HG02588 (cell line): ENCODE results near the gene SYTL5.

Experiments
- ATAC-seq: cut with Tn5 transposase; IDR thresholded peaks from one replicate; pipeline ENCODE4 v1.9.1; 2021; ENCODE audit warnings: mild to moderate bottlenecking, moderate library complexity; ENCODE audit not compliant: unreplicated experiment

The SYTL5 gene

DNA sequence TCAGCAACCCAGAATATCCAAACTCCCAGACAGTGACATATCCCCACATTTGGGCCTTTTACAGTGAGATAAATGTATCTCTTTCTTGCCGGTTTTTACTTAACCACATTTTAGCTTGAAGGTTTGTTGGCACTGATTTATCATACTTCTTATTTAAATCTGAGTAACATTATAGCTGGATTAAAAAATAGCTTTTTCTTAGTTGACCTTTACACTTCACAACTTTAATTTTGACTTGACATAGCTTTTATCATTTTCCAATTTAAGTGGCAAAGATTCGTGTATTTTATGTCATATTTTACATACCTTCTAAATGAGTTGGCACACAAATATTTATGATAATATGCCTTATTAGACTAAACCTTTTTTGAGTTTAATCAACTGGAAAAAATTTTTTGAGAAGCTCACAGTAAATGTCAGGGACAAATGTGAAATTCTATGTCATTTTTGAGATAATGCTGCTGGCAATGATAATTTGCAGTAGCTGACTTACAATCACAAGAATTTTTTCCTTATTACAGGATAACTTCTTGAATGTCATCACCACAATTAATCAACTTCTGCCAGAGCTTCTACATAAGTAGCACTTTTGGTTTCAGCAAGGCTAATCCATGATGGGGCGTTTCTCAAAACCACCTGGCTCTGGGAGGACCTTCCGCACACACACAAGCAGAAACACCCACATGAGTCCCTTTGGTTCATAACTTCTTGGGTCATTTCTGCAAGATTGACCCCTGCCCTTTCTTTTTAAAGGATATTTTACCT is 80.3 kb downstream of the SYTL5 start:
- no peak for ATAC-seq

GRCh38 chrX:38087594-38087993 is 81.2 kb downstream of the SYTL5 start:
- no peak for ATAC-seq

DNA sequence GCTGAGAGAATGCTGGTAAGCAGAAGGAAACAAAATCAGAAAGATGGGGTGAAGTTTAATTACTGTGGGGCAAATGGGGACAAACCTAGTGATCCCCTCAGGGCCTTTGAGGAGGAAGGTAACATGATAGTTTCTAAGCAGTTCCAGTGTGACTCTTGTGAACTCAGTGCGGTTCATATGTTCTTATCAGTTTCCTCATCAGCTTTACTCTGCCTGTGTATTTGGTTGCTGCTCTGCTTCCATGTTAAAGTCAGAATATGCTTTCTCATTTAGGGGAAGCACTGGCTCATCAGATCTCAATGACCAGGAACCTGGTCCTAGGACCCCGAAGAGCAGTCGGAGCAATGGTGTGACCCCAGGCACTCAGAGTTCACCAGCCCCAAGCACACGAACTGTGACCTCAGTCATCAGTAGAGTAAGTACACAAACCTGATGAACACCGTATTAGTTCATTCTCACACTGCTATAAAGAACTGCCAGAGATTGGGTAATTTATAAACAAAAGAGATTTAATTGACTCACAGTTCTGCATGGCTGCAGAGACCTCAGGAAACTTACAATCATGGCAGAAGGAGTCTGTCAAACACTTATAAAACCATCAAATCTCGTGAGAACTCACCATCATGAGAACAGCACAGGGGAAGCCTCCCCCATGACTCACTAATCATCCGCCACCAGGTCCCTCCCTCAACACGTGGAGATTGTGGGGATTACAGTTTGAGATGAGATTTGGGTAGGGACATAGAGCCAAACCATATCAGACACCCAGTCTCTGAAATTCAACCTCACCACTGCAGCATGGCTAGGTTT is 83.0 kb downstream of the SYTL5 start:
- no peak for ATAC-seq

- ATAC-seq: no peak
Measured at GRCh38 chrX:38095971-38096529, 89.7 kb downstream of the SYTL5 start.

GRCh38 chrX:38099688-38100087 is 93.3 kb downstream of the SYTL5 start:
- ATAC-seq: no peak

- ATAC-seq: no peak
Measured at GRCh38 chrX:38102240-38102639, 95.9 kb downstream of the SYTL5 start.

DNA sequence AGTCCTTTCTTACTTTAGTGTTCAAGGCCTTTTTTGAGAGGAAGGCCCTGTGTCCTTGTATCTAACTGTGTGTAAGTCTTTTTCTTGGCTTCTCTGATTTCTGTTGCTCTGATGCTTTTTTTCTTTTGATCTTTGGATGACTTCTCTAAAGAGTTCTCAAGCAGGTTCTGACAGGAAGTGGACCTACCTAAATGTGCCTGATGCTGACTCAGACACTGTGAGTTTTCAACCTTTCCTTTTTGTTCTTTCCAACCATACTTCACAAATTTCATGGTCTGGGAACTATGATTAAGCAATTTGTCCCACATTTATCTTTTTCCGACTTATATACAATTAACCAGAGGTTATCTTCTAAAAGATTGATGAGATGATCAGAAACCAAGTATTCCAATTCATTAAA is 96.5 kb downstream of the SYTL5 start:
- ATAC-seq: no peak

- peak; percentile 92 for ATAC-seq
Measured at GRCh38 chrX:38103857-38104812, 97.8 kb downstream of the SYTL5 start.

GRCh38 chrX:38105216-38105725 is 98.9 kb downstream of the SYTL5 start:
- ATAC-seq: no peak

- no peak for ATAC-seq
Measured at GRCh38 chrX:38106991-38107655, 100.8 kb downstream of the SYTL5 start.

- ATAC-seq: no peak
Measured at GRCh38 chrX:38108364-38108763, 102.0 kb downstream of the SYTL5 start.

DNA sequence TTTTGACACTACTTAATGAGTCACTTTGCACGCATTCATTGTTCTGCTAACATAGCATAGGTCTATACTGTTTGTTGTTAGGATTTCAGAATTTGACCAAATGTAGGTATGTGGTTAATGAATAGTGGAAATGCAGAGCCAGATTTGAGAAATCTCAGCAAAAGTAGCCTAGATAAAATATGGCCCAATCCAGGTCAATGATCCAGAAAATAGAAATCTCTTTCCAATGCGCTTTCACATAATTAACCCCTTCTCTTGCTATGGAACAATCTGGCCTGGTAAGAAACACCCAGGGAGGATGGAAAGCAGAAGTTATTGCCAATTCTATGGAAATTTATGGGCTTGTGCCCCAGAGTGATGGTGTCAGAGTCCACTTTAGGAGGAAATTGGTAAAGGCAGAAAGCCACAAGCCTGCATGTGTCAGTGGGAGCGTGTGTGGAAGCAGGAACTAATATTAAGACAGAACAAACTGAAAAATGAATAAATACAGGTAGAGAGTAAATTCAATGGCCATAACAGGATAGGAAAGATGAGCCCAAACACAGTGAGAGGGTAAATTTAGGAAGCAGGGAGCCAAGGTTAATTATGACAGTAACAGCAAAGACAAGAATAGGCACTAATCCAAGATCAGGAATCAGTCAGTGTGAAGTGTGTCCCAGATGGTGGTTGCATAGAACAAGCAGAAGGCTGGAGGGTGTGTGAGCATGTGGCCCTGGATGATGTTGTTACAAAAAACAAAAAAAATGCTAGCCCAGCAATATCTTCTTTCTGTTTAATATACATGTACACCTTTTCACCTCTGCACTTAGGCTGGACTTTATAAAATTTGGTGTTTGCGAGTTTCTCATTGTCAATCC is 102.9 kb downstream of the SYTL5 start:
- ATAC-seq: no peak

- no peak for ATAC-seq
Measured at GRCh38 chrX:38110231-38110630, 103.9 kb downstream of the SYTL5 start.

DNA sequence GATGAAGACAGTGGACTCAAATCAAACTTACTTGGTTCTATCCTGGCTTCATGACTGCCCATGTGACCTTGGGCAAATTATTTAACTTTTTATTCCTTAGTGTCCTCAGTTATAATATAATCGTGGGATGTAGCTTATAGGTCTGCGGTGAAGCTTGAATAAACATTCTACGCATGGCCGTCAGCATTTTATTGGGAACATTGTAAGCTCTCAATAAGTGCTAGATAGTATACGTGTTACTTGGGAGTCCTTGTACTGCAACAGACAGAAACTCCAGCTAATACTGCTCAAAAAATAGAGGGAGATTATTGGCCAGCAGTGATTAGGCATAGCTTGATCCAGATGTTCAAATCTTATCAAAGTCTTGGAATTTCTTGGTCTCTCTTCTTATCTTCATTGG is 104.8 kb downstream of the SYTL5 start:
- no peak for ATAC-seq

- ATAC-seq: peak; percentile 63
Measured at GRCh38 chrX:38112566-38112965, 106.2 kb downstream of the SYTL5 start.

DNA sequence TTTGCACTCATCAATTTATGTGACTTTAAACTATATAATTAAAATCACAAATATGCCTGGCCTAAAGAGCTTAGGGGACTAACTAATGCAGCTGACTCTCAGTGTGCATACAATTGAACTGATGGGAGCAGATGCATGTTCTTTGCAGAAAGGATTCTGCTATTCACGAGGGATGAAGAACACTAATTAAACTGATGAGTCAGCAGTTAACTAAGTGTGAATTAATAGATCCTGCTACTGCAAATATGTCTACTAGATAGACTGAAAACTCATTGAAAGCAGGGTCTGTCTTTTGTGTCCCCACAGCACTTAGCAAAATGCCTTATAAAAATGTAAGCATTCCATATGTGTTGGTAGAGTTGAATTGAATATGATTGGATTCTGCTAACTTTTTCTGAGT is 110.4 kb downstream of the SYTL5 start:
- no peak for ATAC-seq

- no peak for ATAC-seq
Measured at GRCh38 chrX:38117485-38117884, 111.1 kb downstream of the SYTL5 start.

GRCh38 chrX:38124000-38124399 is 117.6 kb downstream of the SYTL5 start:
- ATAC-seq: no peak

GRCh38 chrX:38126179-38126578 is 119.8 kb downstream of the SYTL5 start:
- ATAC-seq: no peak
